Fibroblast of pulmonary artery (primary cell): Measurements from ENCODE around the gene RASGEF1C.
A peak's percentile ranks its signal among the peaks of the same experiment; 100 is the strongest.
"Not testable (repeated sequence)": the region's sequence is repeated elsewhere in the genome, so short reads cannot be mapped to it uniquely, and the experiment has no call there.

Experiments
- DNase-seq: peaks from one replicate; pipeline ENCODE4 v3.0.0-alpha.2; 2010; ENCODE audit warnings: low read depth
- H3K4me3 ChIP-seq: replicated peaks from 2 replicates; pipeline ENCODE4 v1.5.1; 2011; ENCODE audit warnings: low read depth, mild to moderate bottlenecking, control low read depth, low read length, moderate library complexity
- TF ChIP-seq, protein P1 (sequence below): IDR thresholded peaks from 2 replicates; pipeline ENCODE4 v1.5.1; 2011; ENCODE audit warnings: mild to moderate bottlenecking, control low read depth, low read length, inconsistent platforms; ENCODE audit errors: missing control alignments

RASGEF1C gene

DNA sequence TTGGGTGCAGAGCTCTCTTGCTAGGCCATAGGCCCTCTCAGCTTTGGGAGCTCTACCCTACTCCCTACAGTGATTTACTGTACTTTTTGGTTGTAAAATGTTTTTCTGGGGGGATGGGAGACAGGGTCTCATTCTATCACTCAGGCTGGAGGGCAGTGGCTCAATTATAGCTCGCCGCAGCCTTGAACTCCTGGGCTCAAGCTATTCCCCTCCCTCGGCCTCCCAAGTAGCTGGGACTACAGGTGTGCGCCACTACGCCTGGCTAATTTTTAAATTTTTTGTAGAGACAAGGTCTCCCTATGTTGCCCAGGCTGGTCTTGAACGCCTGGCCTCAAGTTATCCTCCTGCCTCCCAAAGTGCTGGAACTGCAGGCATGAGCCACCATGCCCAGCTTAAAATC, 115.8 kb downstream of the RASGEF1C start:
- no peak for DNase-seq
- TF ChIP-seq, protein P1, sequence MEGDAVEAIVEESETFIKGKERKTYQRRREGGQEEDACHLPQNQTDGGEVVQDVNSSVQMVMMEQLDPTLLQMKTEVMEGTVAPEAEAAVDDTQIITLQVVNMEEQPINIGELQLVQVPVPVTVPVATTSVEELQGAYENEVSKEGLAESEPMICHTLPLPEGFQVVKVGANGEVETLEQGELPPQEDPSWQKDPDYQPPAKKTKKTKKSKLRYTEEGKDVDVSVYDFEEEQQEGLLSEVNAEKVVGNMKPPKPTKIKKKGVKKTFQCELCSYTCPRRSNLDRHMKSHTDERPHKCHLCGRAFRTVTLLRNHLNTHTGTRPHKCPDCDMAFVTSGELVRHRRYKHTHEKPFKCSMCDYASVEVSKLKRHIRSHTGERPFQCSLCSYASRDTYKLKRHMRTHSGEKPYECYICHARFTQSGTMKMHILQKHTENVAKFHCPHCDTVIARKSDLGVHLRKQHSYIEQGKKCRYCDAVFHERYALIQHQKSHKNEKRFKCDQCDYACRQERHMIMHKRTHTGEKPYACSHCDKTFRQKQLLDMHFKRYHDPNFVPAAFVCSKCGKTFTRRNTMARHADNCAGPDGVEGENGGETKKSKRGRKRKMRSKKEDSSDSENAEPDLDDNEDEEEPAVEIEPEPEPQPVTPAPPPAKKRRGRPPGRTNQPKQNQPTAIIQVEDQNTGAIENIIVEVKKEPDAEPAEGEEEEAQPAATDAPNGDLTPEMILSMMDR = no peak
- H3K4me3 ChIP-seq = no peak overlapping the region

DNA sequence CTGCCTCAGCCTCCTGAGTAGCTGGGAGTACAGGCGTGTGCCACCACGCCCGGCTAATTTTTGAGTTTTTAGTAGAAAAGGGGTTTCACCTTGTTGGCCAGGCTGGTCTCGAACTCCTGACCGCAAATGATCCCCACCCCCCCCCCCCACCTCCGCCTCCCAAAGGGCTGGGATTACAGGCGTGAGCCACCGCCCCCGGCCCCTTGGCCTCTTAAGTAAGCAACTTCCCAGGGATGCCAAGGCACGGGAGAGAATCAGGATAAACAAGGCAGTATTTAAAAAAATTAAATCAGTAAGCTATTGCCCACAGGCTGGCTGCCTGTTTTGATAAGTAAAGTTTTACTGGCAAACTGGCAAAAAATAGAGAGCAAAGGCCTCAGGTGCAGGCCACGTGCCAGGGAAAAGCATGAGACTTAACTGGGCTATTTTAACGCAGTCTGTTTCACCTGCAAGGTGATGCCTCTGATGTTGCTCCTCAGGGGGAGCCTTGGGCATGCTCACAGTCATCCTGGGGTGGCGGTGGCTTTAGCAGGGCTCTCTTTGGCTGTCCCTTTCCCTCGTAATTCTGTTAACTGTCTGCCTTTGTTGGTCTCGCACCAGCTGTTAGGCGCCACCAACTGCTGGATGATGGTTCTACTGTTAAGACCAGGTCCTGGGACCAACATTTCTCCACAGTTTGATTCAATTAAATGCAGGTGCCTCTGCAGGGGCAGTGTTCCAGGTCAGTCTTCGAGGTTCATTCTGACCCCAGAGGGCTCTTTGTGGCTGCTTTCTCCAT, 118.1 kb downstream of the RASGEF1C start:
- peak overlapping the region; percentile 61 for H3K4me3 ChIP-seq
- DNase-seq = peak; percentile 45
- TF ChIP-seq, protein P1 = peak; percentile 31

DNA sequence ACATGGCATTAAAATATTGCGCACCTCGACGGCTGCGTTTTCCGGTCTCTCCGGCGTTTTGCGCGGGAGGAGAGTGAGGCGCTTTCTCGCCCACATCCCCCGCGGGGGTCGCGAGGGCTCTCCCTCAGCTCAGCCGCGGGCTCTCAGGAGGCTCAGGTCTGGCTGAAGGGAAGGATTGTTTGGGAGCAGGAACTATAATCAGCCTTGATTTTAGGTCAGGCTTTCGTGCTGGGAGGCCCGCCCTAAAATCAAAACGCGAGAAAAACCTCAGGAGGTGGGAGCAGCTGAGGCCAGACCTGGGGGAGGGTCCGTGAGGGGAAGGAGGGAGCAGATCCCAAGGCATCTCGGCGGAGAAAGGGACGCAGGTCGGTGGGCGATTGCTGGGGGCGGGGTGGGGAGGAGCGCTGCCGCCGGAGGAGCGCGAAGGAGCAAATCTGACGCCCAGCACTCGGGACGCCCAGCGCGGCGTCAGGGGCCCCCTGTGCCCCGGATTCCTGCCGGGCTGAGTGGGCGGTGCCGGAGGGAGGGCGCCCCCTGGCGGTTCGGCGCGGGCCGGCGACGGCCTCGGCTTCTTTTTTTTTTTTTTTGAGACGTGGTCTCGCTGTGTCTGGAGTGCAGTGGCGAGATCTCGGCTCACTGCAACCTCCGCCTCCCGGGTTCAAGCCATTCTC, 118.8 kb downstream of the RASGEF1C start:
- H3K4me3 ChIP-seq = peak overlapping the region; percentile 61
- TF ChIP-seq, protein P1 = peak; percentile 51

DNA sequence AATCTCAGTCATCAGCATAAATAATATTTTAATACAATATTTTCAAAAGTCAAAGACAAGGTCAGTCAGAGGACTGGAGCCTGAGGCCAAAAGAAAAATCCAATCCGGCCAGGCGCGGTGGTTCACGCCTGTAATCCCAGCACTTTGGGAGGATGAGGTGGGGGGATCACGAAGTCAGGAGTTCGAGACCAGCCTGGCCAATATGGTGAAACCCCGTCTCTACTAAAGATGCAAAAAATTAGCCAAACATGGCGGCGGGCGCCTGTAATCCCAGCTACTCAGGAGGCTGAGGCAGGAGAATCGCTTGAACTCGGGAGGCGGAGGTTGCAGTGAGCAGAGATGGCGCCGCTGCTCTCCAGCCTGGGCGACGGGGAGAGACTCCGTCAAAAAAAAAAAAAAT, 119.4 kb downstream of the RASGEF1C start:
- H3K4me3 ChIP-seq = peak overlapping the region; percentile 61
- not testable (repeated sequence) for DNase-seq

More for the DNA sequence above, 118.8 kb downstream of the RASGEF1C start:
- DNase-seq = peak; percentile 78

DNA sequence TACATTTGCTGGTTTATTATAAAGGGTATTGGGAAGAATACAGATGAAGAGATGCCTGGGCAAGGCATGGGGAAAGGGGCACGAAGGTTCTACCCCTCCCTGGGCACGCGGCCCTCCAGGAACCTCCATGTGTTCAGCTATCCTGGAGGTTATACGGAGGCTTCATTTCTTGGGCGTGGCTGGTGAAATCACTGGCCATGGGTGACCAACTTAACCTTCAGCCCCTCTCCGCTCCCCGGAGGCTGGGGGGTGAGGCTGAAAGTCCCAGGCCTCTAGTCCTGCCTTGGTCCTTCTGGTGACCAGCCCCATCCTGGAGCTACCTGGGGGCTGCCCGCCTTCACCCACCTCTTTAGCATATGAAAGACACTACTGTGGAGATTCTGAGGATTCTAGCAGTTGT, 120.5 kb downstream of the RASGEF1C start:
- TF ChIP-seq, protein P1 = no peak
- no peak for DNase-seq
- no peak overlapping the region for H3K4me3 ChIP-seq

DNA sequence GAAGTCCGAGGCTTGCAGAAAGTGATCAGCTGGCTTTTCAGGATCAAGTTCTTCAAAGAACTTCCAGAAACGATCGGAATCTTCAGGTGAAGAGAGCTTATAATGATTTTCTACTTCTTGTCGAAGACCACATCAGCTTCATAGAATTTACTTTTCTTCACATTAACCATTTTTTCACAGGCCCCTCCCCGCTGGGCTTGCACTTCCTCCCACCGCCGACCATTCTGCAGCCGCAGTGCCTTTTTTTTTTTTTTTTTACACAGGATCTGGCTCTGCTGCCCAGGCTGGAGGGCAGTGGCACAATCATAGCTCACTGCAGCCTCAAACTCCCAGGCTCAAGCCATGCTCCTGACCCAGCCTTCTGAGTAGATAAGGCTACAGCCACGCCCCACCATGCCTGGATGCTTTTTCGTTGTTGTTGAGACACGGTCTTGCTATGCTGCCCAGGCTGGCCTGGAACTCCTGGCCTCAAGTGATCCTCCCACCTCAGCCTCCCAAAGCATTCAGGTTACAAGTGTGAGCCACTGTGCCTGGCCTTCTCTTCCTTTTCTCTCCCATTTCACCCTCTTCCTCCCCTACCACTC, 122.1 kb downstream of the RASGEF1C start:
- DNase-seq = no peak
- TF ChIP-seq, protein P1 = no peak
- no peak overlapping the region for H3K4me3 ChIP-seq

DNA sequence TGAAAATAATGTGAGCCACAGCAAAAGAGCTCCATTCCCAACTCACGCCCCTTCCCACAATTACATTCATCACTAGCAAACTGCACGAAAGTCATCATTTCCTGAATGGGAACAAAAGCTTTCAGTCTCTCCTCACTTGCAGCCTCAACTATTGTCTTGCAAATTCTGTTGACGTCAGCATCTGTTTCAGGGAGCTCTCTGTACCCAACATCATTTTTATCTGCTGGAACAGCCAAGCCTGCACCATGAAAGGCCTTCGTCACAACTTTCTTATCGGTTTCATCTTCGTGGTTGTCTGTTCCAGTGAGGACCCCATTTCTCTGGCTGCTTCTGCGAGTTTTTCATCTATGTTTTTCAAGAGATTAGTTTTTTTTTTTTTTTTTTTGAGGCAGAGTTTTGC, 123.2 kb downstream of the RASGEF1C start:
- peak; percentile 74 for DNase-seq
- H3K4me3 ChIP-seq = no peak overlapping the region
- TF ChIP-seq, protein P1 = no peak
